Measurements from ENCODE around the gene ODC1.

The ODC1 gene

DNA sequence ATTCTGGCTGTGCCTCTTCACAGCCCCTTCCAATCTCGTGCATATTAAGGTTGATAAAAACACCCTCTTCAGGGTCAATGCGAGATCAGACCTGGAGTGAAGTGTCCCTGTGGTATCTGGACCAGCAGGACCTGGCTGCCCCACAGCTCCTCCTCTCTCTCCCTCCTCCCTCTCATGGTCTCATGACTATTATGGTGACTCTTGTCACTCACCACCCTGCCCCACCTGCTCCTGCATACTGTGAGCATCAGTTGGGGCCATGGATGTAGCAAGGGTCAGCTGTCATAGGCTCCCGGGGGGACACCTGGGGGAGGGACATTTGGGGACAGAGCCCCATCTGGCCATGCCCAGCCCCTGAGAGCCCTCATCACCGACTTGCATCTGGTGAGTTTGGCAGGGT is 50.2 kb downstream of the ODC1 start:
- DNase-seq: no peak

DNA sequence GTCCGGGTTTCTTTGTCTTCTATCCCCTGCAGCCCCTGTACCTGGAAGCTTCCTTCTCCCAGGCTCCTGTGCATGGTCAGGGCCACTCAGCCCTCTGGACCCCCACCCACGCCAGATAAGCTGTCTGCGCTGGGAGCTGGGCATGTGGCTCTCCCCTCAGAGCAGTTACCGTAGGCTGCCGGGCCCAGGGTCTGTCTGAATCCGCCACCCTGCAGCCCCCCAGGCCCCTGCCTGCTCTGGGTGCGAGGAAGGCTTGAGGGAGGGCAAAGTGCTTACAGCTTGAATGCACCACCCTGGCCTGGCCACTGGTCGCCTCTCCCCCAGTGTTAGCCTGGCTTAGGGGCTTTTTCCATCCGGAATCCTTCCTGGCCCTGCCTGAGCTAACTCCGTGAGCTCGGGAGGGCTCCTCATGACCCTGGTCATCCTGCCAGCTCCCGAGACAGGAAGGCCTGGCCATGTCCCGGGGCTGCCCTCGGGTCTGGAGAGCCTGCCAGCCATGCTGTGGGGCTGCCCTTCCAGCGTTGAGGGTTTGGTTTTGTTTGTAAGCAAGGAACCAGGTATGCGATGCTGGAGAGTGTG is 50.7 kb downstream of the ODC1 start:
- no peak for DNase-seq

DNA sequence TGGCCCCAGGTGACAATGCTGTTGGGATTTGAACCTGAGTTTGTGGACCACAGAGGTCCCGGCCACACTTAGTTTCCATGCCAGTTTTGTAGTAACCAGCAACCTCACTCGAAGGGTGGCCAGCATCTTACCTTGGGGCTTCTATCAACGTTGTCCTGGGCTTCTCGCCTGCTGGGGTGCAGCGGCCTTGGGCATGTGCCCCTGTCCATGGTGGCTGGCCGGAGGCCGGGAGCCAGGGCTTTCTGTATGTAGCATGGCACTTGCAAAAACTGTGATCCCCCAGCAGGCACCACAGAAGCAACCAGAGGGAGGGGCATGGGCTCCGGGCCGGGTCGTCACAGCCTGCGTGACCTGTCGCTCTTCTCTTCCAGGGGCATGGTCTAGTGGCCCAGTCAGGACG is 51.7 kb downstream of the ODC1 start:
- DNase-seq: no peak

DNA sequence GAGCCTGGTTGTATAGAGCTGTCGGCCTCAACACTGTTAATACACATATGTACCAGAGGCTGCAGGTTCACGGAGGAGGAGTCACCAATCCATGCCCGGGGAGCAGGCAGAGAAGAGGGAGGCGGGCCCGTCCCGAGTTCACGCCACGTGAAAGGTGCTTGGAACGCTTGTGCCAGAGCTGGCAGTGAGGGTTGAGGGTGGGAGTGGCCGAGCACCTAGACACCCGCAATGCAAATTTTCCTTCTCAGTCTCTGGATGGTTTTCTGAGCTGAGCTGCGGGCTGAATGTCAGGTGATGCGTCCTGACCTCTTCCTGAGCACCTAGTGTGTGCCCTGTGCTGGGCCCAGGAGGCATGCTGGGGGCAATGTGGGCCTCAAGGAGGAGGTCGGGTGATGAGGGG is 52.2 kb downstream of the ODC1 start:
- DNase-seq: no peak

DNA sequence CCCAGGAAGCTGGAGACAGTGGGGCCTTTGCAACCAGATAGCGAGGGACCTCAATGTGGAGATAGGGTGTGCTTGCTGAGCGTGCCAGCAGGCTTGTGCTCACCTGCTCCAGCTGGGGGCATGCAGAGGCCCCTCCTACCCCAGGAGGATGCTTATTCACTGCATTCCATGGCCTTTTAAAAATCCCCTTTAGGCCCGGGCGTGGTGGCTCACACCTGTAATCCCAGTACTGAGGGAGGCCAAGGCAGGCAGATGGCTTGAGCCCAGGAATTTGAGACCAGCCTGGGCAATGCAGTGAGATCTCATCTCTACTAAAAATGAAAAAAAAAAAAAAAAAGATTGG is 54.5 kb downstream of the ODC1 start:
- no peak for DNase-seq

DNA sequence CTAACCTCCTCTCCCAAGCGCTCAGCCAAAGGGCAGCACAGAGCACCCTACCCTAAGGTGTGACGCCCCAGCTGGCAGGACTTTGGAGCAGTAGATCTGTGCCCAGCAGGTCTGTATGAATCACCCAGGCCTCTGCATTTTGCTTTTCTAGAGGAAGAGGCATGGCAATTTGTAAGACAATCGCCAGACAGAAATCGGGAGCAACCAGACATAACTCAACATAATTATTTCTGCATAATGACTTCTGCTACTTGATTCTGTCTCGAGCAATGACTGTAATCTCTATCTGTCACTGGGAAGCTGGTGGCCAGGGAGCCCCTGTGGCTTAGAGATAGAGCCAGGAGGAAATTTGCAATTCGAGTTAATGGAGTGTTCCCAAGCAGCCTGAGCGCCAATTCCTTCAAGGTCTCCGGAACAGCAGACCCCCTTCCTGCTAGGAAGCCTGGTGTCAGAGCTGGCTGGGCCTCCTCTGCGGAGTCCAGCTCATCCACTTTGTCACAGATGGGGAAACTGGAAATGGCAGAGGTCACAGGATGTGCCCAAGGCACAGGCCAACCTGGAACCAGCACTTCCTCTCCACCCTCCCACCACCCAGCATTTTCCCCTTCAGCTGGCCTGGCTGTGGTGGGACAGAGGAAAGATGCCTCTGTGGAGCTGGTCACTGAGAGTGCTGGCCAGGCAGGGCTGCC is 55.0 kb downstream of the ODC1 start:
- no peak for DNase-seq

DNA sequence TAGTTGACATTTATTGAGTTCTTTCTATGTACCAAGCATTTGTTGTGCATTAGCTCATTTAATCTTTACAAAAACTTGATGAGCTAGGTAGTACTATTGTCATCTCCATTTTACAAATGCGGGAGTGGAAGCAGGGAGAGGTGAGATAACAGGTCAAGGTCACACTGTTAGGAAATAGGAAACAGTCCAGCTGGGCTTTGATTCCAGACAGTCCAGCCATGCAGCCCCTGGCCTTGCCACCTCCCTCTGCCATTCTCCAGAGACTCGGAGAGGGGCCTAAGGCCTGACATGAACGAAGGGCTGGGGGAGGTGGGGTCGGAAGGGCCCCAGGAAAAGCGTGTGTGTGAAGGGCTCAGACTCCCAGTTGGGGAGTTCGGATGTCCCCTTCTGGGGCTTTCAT is 55.6 kb downstream of the ODC1 start:
- DNase-seq: no peak

DNA sequence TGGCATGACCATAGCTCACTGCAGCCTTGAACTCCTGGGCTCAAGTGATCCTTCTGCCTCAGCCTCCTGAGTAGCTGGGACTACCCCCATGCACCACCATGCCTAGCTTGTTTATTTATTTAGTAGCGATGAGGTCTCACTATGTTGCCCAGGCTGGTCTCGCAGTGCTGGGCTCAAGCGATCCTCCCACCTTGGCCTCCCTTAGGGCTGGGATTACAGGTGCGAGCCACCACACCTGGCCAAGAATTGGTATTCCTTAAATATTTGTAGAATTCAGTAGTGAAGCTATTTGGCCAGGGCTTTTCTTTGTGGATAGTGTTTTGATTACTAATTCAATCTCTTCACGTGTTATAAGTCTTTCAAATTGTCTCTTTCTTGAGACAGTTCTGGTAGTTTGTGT is 56.0 kb downstream of the ODC1 start:
- no peak for DNase-seq

DNA sequence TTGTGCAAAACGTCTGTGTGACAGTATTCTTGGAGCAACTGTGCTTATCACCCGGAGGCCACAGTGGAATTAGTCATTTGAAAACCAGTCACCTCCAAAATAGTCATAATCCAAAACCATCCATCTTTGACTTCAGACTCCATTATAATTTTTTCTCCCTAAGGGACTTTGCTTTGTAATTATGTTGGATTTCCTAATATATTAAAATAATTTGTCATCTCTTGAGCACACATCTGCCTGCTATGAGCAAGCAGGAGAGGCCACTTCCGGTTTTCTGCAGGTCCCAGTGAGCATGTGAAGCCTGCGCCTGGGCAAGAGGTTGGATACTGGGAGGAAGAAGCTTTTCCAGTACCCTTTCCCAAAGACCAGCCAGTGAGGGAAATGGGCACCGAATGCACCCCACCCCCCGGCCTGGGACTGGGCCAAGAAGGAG is 57.7 kb downstream of the ODC1 start:
- DNase-seq: no peak

Measured in activated CD4-positive, CD25-positive, alpha-beta regulatory T cell treated with anti-CD3 and anti-CD28 coated beads, Interleukin-2, amount 50 U/mL, for 72 hours (primary cell).